GM10266 (cell line): ENCODE data around the gene XRRA1.

Experiments used
- DNase-seq: peaks from one replicate; pipeline ENCODE4 v3.0.0; 2012; ENCODE audit errors: extremely low spot score
- CTCF ChIP-seq: IDR thresholded peaks from 2 replicates; pipeline ENCODE4 v1.5.1; 2012; ENCODE audit warnings: mild to moderate bottlenecking, low read depth; ENCODE audit not compliant: control insufficient read depth, insufficient read depth; ENCODE audit errors: missing control alignments

Gene XRRA1

GRCh38 chr11:74949753-74950137 is 854 bp upstream of the XRRA1 start:
- TF ChIP-seq CTCF: no peak
- DNase-seq: no peak

GRCh38 chr11:74948546-74948897 is 369 bp downstream of the XRRA1 start:
- no peak for TF ChIP-seq CTCF
- DNase-seq: no peak

GRCh38 chr11:74942073-74942759 is 6.7 kb downstream of the XRRA1 start:
- no peak for DNase-seq
- TF ChIP-seq CTCF: no peak

- no peak for TF ChIP-seq CTCF
- DNase-seq: no peak
Observed at GRCh38 chr11:74941492-74941891, 7.4 kb downstream of the XRRA1 start.

GRCh38 chr11:74937696-74938475 is 11.0 kb downstream of the XRRA1 start:
- TF ChIP-seq CTCF: no peak
- no peak for DNase-seq

GRCh38 chr11:74936976-74937375 is 11.9 kb downstream of the XRRA1 start:
- DNase-seq: no peak
- no peak for TF ChIP-seq CTCF

GRCh38 chr11:74936087-74936486 is 12.8 kb downstream of the XRRA1 start:
- no peak for TF ChIP-seq CTCF
- DNase-seq: no peak
